Measurements from ENCODE around the gene BORCS8.

The BORCS8 gene

GRCh38 chr19:19133985-19134384 is 58.0 kb downstream of the BORCS8 start:
- H3K4me3 ChIP-seq (ENCODE audit: low read depth, low read length), result no peak overlapping the region
- TF ChIP-seq CTCF (conservative IDR thresholded peaks at IDR 0.05; ENCODE audit: low read depth, low read length), result no peak
- DNase-seq (ENCODE audit: low read depth), result no peak

GRCh38 chr19:19132912-19133311 is 59.0 kb downstream of the BORCS8 start:
- H3K4me3 ChIP-seq (ENCODE audit: low read depth, low read length), result no peak overlapping the region
- no peak for DNase-seq (ENCODE audit: low read depth)
- TF ChIP-seq CTCF (conservative IDR thresholded peaks at IDR 0.05; ENCODE audit: low read depth, low read length), result no peak

- H3K4me3 ChIP-seq (ENCODE audit: low read depth, low read length), result no peak overlapping the region
- TF ChIP-seq CTCF (conservative IDR thresholded peaks at IDR 0.05; ENCODE audit: low read depth, low read length), result no peak
- no peak for DNase-seq (ENCODE audit: low read depth)
These were observed 60.0 kb downstream of the BORCS8 start for GRCh38 chr19:19131989-19132388.

All from choroid plexus epithelial cell (primary cell).